DMS 273 treated with DMSO at 0.1 percent for 48 hours (cell line): ENCODE measurements around the gene TNS2.
A peak's percentile ranks its signal among the peaks of the same experiment; 100 is the strongest.
"Not testable (repeated sequence)": the region's sequence is repeated elsewhere in the genome, so short reads cannot be mapped to it uniquely, and the experiment has no call there.

ENCODE experiments used
- DNase-seq: peaks from one replicate; lab custom pipeline; 2025; lab: John Stamatoyannopoulos, UW

Gene TNS2

GRCh38 chr12:53094796-53095595, 45.1 kb downstream of the TNS2 start:
- DNase-seq = not testable (repeated sequence)

- not testable (repeated sequence) for DNase-seq
These were observed 45.7 kb downstream of the TNS2 start for GRCh38 chr12:53095596-53095895.

GRCh38 chr12:53096089-53096741, 46.4 kb downstream of the TNS2 start:
- no peak for DNase-seq

- no peak for DNase-seq
These were observed 46.9 kb downstream of the TNS2 start for GRCh38 chr12:53096759-53097158.

- no peak for DNase-seq
These were observed 47.3 kb downstream of the TNS2 start for GRCh38 chr12:53097207-53097563.

- no peak for DNase-seq
These were observed 47.9 kb downstream of the TNS2 start, which contains the start of gene IGFBP6 for GRCh38 chr12:53097564-53098353. Gene IGFBP6, plus strand, starts transcription at chr12:53097667. Its CDS starts 51 bp downstream, at chr12:53097718.

GRCh38 chr12:53098354-53098981, 48.6 kb downstream of the TNS2 start:
- no peak for DNase-seq

- peak; percentile 17 for DNase-seq
These were observed 49.4 kb downstream of the TNS2 start for GRCh38 chr12:53099071-53099882.

- DNase-seq = no peak
These were observed 50.7 kb downstream of the TNS2 start for GRCh38 chr12:53100466-53101151.

- DNase-seq = no peak
These were observed 51.4 kb downstream of the TNS2 start for GRCh38 chr12:53101266-53101665.

GRCh38 chr12:53101931-53102781, 52.3 kb downstream of the TNS2 start:
- DNase-seq = no peak

- DNase-seq = no peak
These were observed 53.3 kb downstream of the TNS2 start, which contains the start of gene SOAT2 for GRCh38 chr12:53102883-53103807. Gene SOAT2, plus strand, starts transcription at chr12:53103486. Its CDS starts 92 bp downstream, at chr12:53103578.

GRCh38 chr12:53103860-53104305, 54.0 kb downstream of the TNS2 start:
- DNase-seq = no peak

GRCh38 chr12:53105256-53105655, 55.4 kb downstream of the TNS2 start:
- DNase-seq = no peak

- no peak for DNase-seq
These were observed 56.0 kb downstream of the TNS2 start for GRCh38 chr12:53105712-53106439.

- no peak for DNase-seq
These were observed 57.3 kb downstream of the TNS2 start for GRCh38 chr12:53107122-53107521.

GRCh38 chr12:53112431-53112830, 62.6 kb downstream of the TNS2 start:
- DNase-seq = not testable (repeated sequence)

- no peak for DNase-seq
These were observed 63.4 kb downstream of the TNS2 start for GRCh38 chr12:53113136-53113705.
